GM23338 (cell line): ENCODE data around the gene KRTAP10-6. TPM values are rescaled to one million over a fixed set of nuclear protein-coding genes. Genes with fewer than 3 reads are reported as not detected.

ENCODE experiments used
- ATAC-seq: fragments of 200-7000 bp; cut with Tn5 transposase; 3 replicates; pipeline ENCODE4 v1.9.1; 2020
- DNase-seq: peaks from one replicate; pipeline ENCODE4 v3.0.0-alpha.2; 2015; ENCODE audit warnings: low spot score
- H2AFZ ChIP-seq: fragments of 200-600 bp; sonication (generic); 2 replicates; pipeline ENCODE4 v1.8.0; 2016; ENCODE audit warnings: antibody characterized with exemption, mild to moderate bottlenecking, moderate library complexity
- H3F3A ChIP-seq: fragments of 200-600 bp; sonication (generic); replicated peaks from 2 replicates; pipeline ENCODE4 v1.8.0; 2017; ENCODE audit warnings: antibody characterized with exemption, mixed run types, low read depth
- H3K27ac ChIP-seq: fragments of 200-600 bp; sonication (generic); 2 replicates; pipeline ENCODE4 v1.6.1; 2016; ENCODE audit warnings: low read depth
- H3K27me3 ChIP-seq: fragments of 200-600 bp; sonication (generic); 2 replicates; pipeline ENCODE4 v1.8.0; 2016; ENCODE audit warnings: mild to moderate bottlenecking, mixed run types, moderate library complexity; ENCODE audit not compliant: insufficient read depth
- H3K36me3 ChIP-seq: fragments of 200-600 bp; sonication (generic); 2 replicates; pipeline ENCODE4 v1.8.0; 2016; ENCODE audit warnings: mild to moderate bottlenecking; ENCODE audit not compliant: insufficient read depth
- H3K4me1 ChIP-seq: fragments of 200-600 bp; sonication (generic); 2 replicates; pipeline ENCODE4 v1.8.0; 2016; ENCODE audit warnings: mild to moderate bottlenecking, moderate library complexity; ENCODE audit not compliant: insufficient read depth
- H3K4me2 ChIP-seq: fragments of 200-600 bp; sonication (generic); 2 replicates; pipeline ENCODE4 v1.7.1; 2017; ENCODE audit warnings: mixed run types
- H3K4me3 ChIP-seq: fragments of 200-600 bp; sonication (generic); 2 replicates; pipeline ENCODE4 v1.6.1; 2016; ENCODE audit warnings: mixed run types
- H3K79me2 ChIP-seq: fragments of 200-600 bp; sonication (generic); replicated peaks from 2 replicates; pipeline ENCODE4 v1.8.0; 2017; ENCODE audit warnings: mild to moderate bottlenecking; ENCODE audit not compliant: insufficient read depth
- H3K9me2 ChIP-seq: fragments of 200-600 bp; sonication (generic); 2 replicates; pipeline ENCODE4 v1.8.0; 2017; ENCODE audit not compliant: insufficient read depth
- H4K20me1 ChIP-seq: fragments of 200-600 bp; sonication (generic); replicated peaks from 2 replicates; pipeline ENCODE4 v1.8.0; 2017; ENCODE audit warnings: mild to moderate bottlenecking; ENCODE audit not compliant: insufficient read depth
- H3K27ac Mint-ChIP-seq: 2 replicates; pipeline ENCODE4 v1.8.0; 2020; ENCODE audit warnings: inconsistent platforms, mild to moderate bottlenecking, moderate library complexity, mixed read lengths
- H3K27me3 Mint-ChIP-seq: 3 replicates; pipeline ENCODE4 v1.8.0; 2022; ENCODE audit warnings: low read depth, mild to moderate bottlenecking, moderate library complexity, mixed read lengths, inconsistent platforms; ENCODE audit not compliant: insufficient read depth, poor library complexity
- H3K36me3 Mint-ChIP-seq: 3 replicates; pipeline ENCODE4 v1.8.0; 2021; ENCODE audit warnings: low read depth, mild to moderate bottlenecking, inconsistent platforms, moderate library complexity, mixed read lengths
- H3K4me1 Mint-ChIP-seq: 3 replicates; pipeline ENCODE4 v1.8.0; 2020; ENCODE audit warnings: mild to moderate bottlenecking, inconsistent platforms, mixed read lengths
- H3K4me3 Mint-ChIP-seq: 3 replicates; pipeline ENCODE4 v1.8.0; 2021; ENCODE audit warnings: moderate library complexity, mild to moderate bottlenecking, inconsistent platforms, mixed read lengths
- H3K9me3 Mint-ChIP-seq: 3 replicates; pipeline ENCODE4 v1.8.0; 2020; ENCODE audit warnings: moderate library complexity, mild to moderate bottlenecking, inconsistent platforms, mixed read lengths
- CREB1 ChIP-seq: fragments of 250-450 bp; sonication (Bioruptor Pico); IDR thresholded peaks from 2 replicates; pipeline ENCODE4 v1.5.0; 2020; ENCODE audit warnings: low read depth, mild to moderate bottlenecking, moderate library complexity
- ETS1 ChIP-seq: IDR thresholded peaks from 2 replicates; pipeline ENCODE4 v1.6.1; 2016; ENCODE audit warnings: antibody characterized with exemption
- EZH2 ChIP-seq: fragments of 200-600 bp; sonication (generic); IDR thresholded peaks from one replicate; pipeline ENCODE4 v1.8.0; 2017; ENCODE audit warnings: antibody characterized with exemption, mild to moderate bottlenecking, low read depth; ENCODE audit not compliant: unreplicated experiment
- EZH2phosphoT487 ChIP-seq: fragments of 200-600 bp; sonication (generic); IDR thresholded peaks from one replicate; pipeline ENCODE4 v1.8.1; 2018; ENCODE audit warnings: antibody characterized with exemption; ENCODE audit not compliant: unreplicated experiment
- NANOG ChIP-seq: IDR thresholded peaks from 2 replicates; pipeline ENCODE4 v1.6.1; 2016; ENCODE audit warnings: antibody characterized with exemption, borderline replicate concordance
- REST ChIP-seq: IDR thresholded peaks from one replicate; pipeline ENCODE4 v1.6.1; 2018; ENCODE audit warnings: antibody characterized with exemption; ENCODE audit not compliant: unreplicated experiment
- STAT1 ChIP-seq: IDR thresholded peaks from one replicate; pipeline ENCODE4 v1.6.1; 2016; ENCODE audit warnings: antibody characterized with exemption; ENCODE audit not compliant: unreplicated experiment
- ZNF114 ChIP-seq: fragments of 250-450 bp; sonication (Bioruptor Pico); IDR thresholded peaks from 2 replicates; pipeline ENCODE4 v1.5.0; 2020; ENCODE audit warnings: mild to moderate bottlenecking, moderate library complexity
- ZNF331 ChIP-seq: fragments of 250-450 bp; sonication (Bioruptor Pico); IDR thresholded peaks from 2 replicates; pipeline ENCODE4 v1.5.0; 2020; ENCODE audit warnings: low read depth, mild to moderate bottlenecking, moderate library complexity
- ZNF462 ChIP-seq: fragments of 250-450 bp; sonication (Bioruptor Pico); IDR thresholded peaks from 2 replicates; pipeline ENCODE4 v1.5.0; 2020; ENCODE audit warnings: mild to moderate bottlenecking, moderate library complexity
- polyA plus RNA-seq: library from polyadenylated mRNA; unstranded; fragments of >200 nt; fragmentation: Nextera tagmentation; extraction: Ambion mirVana; gene quantifications from 2 replicates; pipeline ENCODE4 v1.2.1, GENCODE V29; 2016
- total RNA-seq: library from RNA; depleted of rRNA; stranded (reverse); fragments of >200 nt; shearing (Covaris generic); gene quantifications from 2 replicates; pipeline ENCODE4 v1.2.3, GENCODE V29; 2014
- TF ChIP-seq, protein P1 (sequence below), 2 experiments: fragments of 200-600 bp in 1 of 2; sonication (generic) in 1 of 2; conservative IDR thresholded peaks; 2 replicates each; pipeline versions ENCODE4 v1.5.1 to v1.6.1; 2016 to 2017; ENCODE audit warnings: antibody characterized with exemption in 2 of 2, low read depth in 2 of 2, mild to moderate bottlenecking in 2 of 2, moderate library complexity in 1 of 2

KRTAP10-6 gene
- total and polyA plus RNA-seq, 2 experiments from 2014 or later = not detected

DNA sequence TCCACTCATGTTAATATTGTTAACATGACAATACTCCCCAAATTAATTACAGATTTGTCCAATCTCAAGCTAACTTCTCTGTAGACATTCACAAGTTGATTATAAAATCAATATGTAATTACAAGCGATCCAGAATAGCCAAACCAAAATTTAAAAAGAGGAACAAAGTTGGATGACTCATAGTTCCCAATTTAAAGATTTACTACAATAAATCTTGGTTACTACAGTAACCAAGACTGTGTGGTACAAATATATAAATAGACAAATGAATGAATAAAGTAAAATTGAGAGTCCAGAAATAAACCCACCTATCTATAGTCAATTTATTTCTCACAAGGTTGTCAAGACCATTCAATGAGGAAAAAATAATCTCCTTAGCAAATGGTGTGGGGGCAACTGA lies 25.9 kb downstream of the KRTAP10-6 start (continued):
- TF ChIP-seq ZNF462 (CRISPR knock-in tag) = no peak
- TF ChIP-seq EZH2phosphoT487 = no peak
- TF ChIP-seq, protein P1, sequence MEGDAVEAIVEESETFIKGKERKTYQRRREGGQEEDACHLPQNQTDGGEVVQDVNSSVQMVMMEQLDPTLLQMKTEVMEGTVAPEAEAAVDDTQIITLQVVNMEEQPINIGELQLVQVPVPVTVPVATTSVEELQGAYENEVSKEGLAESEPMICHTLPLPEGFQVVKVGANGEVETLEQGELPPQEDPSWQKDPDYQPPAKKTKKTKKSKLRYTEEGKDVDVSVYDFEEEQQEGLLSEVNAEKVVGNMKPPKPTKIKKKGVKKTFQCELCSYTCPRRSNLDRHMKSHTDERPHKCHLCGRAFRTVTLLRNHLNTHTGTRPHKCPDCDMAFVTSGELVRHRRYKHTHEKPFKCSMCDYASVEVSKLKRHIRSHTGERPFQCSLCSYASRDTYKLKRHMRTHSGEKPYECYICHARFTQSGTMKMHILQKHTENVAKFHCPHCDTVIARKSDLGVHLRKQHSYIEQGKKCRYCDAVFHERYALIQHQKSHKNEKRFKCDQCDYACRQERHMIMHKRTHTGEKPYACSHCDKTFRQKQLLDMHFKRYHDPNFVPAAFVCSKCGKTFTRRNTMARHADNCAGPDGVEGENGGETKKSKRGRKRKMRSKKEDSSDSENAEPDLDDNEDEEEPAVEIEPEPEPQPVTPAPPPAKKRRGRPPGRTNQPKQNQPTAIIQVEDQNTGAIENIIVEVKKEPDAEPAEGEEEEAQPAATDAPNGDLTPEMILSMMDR (conservative IDR thresholded peaks at IDR 0.05; ENCODE audit: low read depth in 2 of 2) = no peak

DNA sequence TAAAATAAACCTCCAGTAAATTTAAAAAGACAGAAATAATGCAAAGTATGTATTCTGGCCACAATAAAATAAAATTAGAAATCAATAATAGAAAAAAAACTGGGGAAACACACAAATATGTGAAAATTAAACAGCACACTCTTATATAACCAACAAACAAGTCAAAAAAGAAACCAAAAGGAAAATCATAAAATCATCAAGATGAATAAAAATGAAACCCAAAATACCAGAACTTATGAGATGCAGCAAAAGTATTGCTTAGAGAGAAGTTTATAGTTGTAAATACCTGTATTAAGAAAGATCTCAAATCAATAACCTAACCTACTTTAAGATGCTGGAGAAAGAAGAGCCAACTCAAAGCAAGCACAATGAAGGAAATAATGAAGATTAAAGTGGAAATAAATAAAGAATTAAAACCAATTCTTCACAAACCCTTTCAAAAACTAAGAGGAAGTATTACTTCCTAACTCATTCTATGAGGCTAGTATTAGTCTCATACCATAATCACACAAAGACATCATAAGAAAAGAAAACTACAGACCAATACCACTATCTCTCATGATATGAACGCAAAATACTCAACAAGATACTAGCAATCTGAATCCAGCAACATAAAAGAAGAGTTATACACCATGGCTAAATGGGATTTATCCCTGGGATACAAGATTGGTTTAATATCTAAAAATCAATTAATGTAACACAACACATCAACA lies 27.3 kb downstream of the KRTAP10-6 start:
- ATAC-seq (no peak), DNase-seq (no peak)
- Histone ChIP-seq H3K27me3 (no peaks in the 10 kb centered on the region), H3F3A (no peaks in the 10 kb centered on the region), H3K4me3 (no peak overlapping the region), H3K4me1 (no peaks in the 10 kb centered on the region), H4K20me1 (no peaks in the 10 kb centered on the region), H2AFZ (no peak overlapping the region), H3K79me2 (no peaks in the 10 kb centered on the region), H3K27ac (no peak overlapping the region), H3K9me2 (no peaks in the 10 kb centered on the region), H3K4me2 (no peak overlapping the region), H3K36me3 (no peaks in the 10 kb centered on the region)
- no peak overlapping the region for H3K4me3 Mint-ChIP-seq
- TF ChIP-seq EZH2phosphoT487 (no peak), REST (no peak), ETS1 (no peak), NANOG (no peak), CREB1 (no peak), ZNF331 (CRISPR knock-in tag) (no peak), EZH2 (no peak), ZNF114 (CRISPR knock-in tag) (no peak), STAT1 (no peak)
- no peak overlapping the region for H3K27ac Mint-ChIP-seq
- H3K36me3 Mint-ChIP-seq = no peaks in the 10 kb centered on the region
- peaks cover 3% of the 10 kb centered on the region; the same call in 1 of the 3 replicates for H3K9me3 Mint-ChIP-seq
- no peaks in the 10 kb centered on the region for H3K4me1 Mint-ChIP-seq
- H3K27me3 Mint-ChIP-seq = peaks cover 7% of the 10 kb centered on the region
